Fibroblast of skin of left biceps (primary cell): ENCODE results near the gene SLC35F6.

Experiments used
- DNase-seq, 2 experiments: peaks; one replicate each; pipeline ENCODE4 v3.0.0-alpha.2; 2013; ENCODE audit warnings: low read depth in 2 of 2

SLC35F6 gene

DNA sequence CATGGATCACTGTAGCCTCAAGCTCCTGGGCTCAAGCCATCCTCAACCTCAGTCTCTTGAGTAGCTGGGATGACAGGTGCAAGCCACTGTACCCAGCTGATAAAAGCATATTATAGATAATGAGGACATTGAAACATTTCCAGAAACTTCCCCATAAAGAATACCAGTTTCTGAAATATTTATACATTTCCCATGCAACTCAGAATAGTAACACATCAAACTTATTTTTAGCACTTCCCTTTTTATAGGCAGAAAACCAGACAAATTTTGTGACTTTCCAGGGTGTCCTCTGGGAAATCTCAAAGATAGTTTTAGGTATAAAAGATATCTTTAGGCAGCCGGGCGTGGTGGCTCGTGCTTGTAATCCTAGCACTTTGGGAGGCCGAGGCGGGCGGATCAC, 58.8 kb downstream of the SLC35F6 start:
- DNase-seq, result no peak
